DND-41 (cell line): ENCODE data around the gene PUM2.

Experiments
- ATAC-seq: fragments of 200-7000 bp; cut with Tn5 transposase; 3 replicates; pipeline ENCODE4 v1.9.1; 2021; ENCODE audit warnings: low read depth; ENCODE audit not compliant: insufficient read depth
- DNase-seq: peaks from one replicate; pipeline ENCODE4 v3.0.0-alpha.2; 2020
- H2AFZ ChIP-seq: 2 replicates; pipeline ENCODE4 v1.6.0; 2012; ENCODE audit warnings: low read depth, low read length
- H3K27ac ChIP-seq: 2 replicates; pipeline ENCODE4 v1.5.1; 2012; ENCODE audit warnings: low read length, inconsistent platforms
- H3K27me3 ChIP-seq: fragments of 200-600 bp; sonication (generic); 2 replicates; pipeline ENCODE4 v1.6.0; 2012; ENCODE audit warnings: low read length, mild to moderate bottlenecking, inconsistent platforms; ENCODE audit not compliant: insufficient read depth, poor library complexity
- H3K36me3 ChIP-seq: 2 replicates; pipeline ENCODE4 v1.5.1; 2012; ENCODE audit warnings: low read length, inconsistent platforms; ENCODE audit not compliant: insufficient read depth
- H3K4me1 ChIP-seq: 2 replicates; pipeline ENCODE4 v1.5.1; 2012; ENCODE audit warnings: mild to moderate bottlenecking, low read length; ENCODE audit not compliant: insufficient read depth
- H3K4me2 ChIP-seq: 2 replicates; pipeline ENCODE4 v1.6.0; 2012; ENCODE audit warnings: mild to moderate bottlenecking, moderate library complexity, low read length, inconsistent platforms; ENCODE audit not compliant: insufficient read depth
- H3K4me3 ChIP-seq, 2 experiments: fragments of 200-600 bp in 1 of 2; shearing (Covaris generic) in 1 of 2; 2 replicates each; pipeline ENCODE4 v1.5.1; 2012 to 2016; ENCODE audit warnings: inconsistent platforms in 2 of 2, low read length in 2 of 2, mild to moderate bottlenecking in 2 of 2, low read depth in 1 of 2, moderate library complexity in 1 of 2
- H3K79me2 ChIP-seq: 2 replicates; pipeline ENCODE4 v1.6.0; 2012; ENCODE audit warnings: low read length, inconsistent platforms; ENCODE audit not compliant: insufficient read depth
- H3K9ac ChIP-seq: 2 replicates; pipeline ENCODE4 v1.6.0; 2012; ENCODE audit warnings: low read depth, mild to moderate bottlenecking, inconsistent platforms, low read length, moderate library complexity
- H3K9me3 ChIP-seq: 2 replicates; pipeline ENCODE4 v1.5.1; 2012; ENCODE audit warnings: low read length, moderate library complexity, mild to moderate bottlenecking, inconsistent platforms; ENCODE audit not compliant: insufficient read depth, severe bottlenecking
- H4K20me1 ChIP-seq: 2 replicates; pipeline ENCODE4 v1.6.0; 2012; ENCODE audit warnings: low read length; ENCODE audit not compliant: insufficient read depth
- CTCF ChIP-seq: IDR thresholded peaks from 2 replicates; pipeline ENCODE4 v1.5.1; 2012; ENCODE audit warnings: borderline replicate concordance, low read length, moderate library complexity, mild to moderate bottlenecking; ENCODE audit not compliant: poor library complexity, severe bottlenecking; ENCODE audit errors: extremely low read depth
- EZH2 ChIP-seq: IDR thresholded peaks from 3 replicates; pipeline ENCODE4 v1.6.1; 2012; ENCODE audit warnings: borderline replicate concordance, low read depth, mild to moderate bottlenecking, moderate library complexity, low read length, inconsistent platforms; ENCODE audit not compliant: severe bottlenecking

Gene PUM2

DNA sequence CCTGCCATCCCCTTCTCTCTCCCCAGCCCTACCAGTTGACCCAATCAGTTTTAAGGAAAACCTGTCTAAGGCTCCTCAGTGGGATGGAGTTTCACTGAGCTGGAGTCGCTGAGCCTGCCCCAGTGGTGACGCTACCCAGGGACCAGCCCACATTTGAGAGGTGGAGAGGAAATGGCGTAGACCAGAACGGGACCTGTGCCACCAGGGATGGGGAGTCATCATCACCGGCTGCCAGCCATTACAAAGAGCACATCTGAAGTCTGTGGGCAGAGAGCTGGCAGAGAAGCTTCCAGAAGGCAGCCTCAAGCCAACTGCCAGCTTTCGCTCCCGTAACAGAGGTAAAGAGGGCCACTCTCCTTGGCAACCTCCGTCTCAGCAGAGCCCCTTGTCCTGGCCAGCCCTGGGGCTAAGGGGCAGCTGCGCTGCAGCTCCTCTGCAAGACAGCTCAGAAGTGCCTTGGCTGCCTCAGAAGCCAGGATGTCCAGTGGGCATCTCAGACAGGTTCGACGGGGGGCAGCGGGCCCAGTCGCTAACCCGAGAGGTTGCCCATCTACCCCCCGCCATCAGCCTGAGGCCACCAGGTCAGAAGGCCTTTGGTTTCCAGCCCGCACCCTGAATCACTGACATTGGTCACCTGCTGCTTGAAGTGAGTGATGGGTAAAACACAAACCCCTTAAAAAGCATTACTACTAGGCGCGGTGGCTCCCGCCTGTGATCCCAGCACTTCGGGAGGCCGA is 141.1 kb downstream of the PUM2 start:
- H3K36me3 ChIP-seq = no peaks in the 10 kb centered on the region
- DNase-seq (no peak), ATAC-seq (no peak)
- H3K4me2 ChIP-seq = no peak overlapping the region
- H3K79me2 ChIP-seq = no peaks in the 10 kb centered on the region
- TF ChIP-seq CTCF (no peak), EZH2 (no peak)
- H3K9me3 ChIP-seq = no peaks in the 10 kb centered on the region
- no peak overlapping the region for H3K4me3 ChIP-seq
- H3K9ac ChIP-seq = no peak overlapping the region
- H3K27ac ChIP-seq = no peak overlapping the region
- H3K4me1 ChIP-seq = no peaks in the 10 kb centered on the region
- no peak overlapping the region for H2AFZ ChIP-seq
- peaks cover 18% of the 10 kb centered on the region for H3K27me3 ChIP-seq
- 0 out of 2 replicates have a peak, but pooled peaks cover 6% of the 10 kb centered on the region for H4K20me1 ChIP-seq

DNA sequence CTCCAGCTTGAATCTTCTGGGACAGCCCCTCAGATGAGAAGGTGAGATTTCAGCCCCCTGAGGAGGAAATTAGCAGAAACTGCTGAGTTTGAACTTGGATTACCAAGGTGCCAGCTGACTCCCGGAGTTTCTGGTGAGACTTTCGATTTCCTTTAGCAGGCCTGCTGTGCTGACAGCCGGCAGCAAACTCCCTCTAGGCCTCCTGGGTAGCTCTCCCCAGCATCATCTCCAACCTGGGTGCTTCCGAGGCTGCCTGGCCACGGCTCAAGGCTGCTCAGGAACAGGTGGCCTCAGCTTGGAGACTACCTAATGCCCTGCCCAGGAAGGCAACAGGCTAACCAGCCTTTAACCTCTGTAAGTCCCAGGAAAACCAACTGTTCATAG is 142.2 kb downstream of the PUM2 start:
- Histone ChIP-seq H3K36me3 (no peaks in the 10 kb centered on the region), H3K4me1 (no peaks in the 10 kb centered on the region), H3K79me2 (no peaks in the 10 kb centered on the region), H3K9me3 (no peaks in the 10 kb centered on the region), H3K9ac (no peak overlapping the region), H3K27ac (no peak overlapping the region), H3K4me3 (no peak overlapping the region), H3K27me3 (peaks cover 18% of the 10 kb centered on the region), H4K20me1 (0 out of 2 replicates have a peak, but pooled peaks cover 6% of the 10 kb centered on the region), H3K4me2 (no peak overlapping the region), H2AFZ (no peak overlapping the region)
- no peak for DNase-seq
- no peak for ATAC-seq
- TF ChIP-seq EZH2 (no peak), CTCF (no peak)

- Histone ChIP-seq H4K20me1 (no peaks in the 10 kb centered on the region), H3K4me1 (no peaks in the 10 kb centered on the region), H3K4me3 (no peak overlapping the region), H3K79me2 (no peaks in the 10 kb centered on the region), H2AFZ (no peak overlapping the region), H3K9me3 (no peaks in the 10 kb centered on the region), H3K36me3 (no peaks in the 10 kb centered on the region), H3K27ac (no peak overlapping the region), H3K9ac (no peak overlapping the region), H3K4me2 (no peak overlapping the region), H3K27me3 (peaks cover 14% of the 10 kb centered on the region)
- DNase-seq (no peak), ATAC-seq (no peak)
- TF ChIP-seq EZH2 (no peak), CTCF (no peak)
Measured at GRCh38 chr2:20207051-20207450, 143.6 kb downstream of the PUM2 start.

DNA sequence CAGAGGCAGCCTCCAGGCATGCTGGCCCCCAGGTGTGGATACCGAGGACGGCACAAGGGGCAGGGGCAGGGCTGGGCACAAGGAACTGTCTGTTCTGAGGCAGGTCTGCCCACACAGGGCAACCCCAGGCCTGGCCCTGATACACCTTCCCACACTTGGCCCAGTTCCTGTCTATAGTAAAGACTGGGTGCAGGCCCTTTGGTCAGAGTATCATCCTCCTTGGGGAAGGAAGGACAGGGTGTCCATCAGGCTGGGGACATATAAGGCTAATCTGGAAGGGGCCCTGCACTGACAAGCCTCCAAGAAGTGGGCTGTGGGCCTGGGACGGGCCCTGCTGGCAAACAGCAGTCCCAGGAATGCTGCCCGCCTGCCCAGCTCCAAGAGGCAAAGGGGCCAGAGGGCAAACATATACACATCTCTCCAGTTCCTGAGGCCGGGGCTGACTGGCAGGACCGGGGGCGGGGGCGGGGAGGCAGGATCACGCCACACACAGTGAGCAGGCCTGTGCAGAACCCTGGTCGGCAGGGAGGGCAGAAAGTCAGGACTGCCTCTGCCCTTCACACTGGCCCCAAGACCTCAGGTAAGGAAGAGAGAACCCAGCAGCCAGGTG is 144.6 kb downstream of the PUM2 start:
- Histone ChIP-seq H3K4me2 (no peak overlapping the region), H4K20me1 (no peaks in the 10 kb centered on the region), H3K36me3 (no peaks in the 10 kb centered on the region), H3K79me2 (no peaks in the 10 kb centered on the region), H3K9me3 (no peaks in the 10 kb centered on the region), H2AFZ (no peak overlapping the region), H3K4me1 (no peaks in the 10 kb centered on the region), H3K27ac (no peak overlapping the region), H3K9ac (no peak overlapping the region), H3K27me3 (peaks cover 5% of the 10 kb centered on the region), H3K4me3 (no peak overlapping the region)
- DNase-seq (no peak), ATAC-seq (no peak)
- TF ChIP-seq CTCF (no peak), EZH2 (no peak)
